NT2/D1 (cell line): ENCODE data around the gene SYNPO2.

ENCODE experiments used
- SUZ12 ChIP-seq: IDR thresholded peaks from 2 replicates; pipeline ENCODE4 v1.6.1; 2011; ENCODE audit not compliant: insufficient read length, insufficient read depth; ENCODE audit errors: extremely low read depth
- YY1 ChIP-seq: IDR thresholded peaks from 2 replicates; pipeline ENCODE4 v1.6.1; 2011; ENCODE audit not compliant: insufficient read length, insufficient read depth

DNA sequence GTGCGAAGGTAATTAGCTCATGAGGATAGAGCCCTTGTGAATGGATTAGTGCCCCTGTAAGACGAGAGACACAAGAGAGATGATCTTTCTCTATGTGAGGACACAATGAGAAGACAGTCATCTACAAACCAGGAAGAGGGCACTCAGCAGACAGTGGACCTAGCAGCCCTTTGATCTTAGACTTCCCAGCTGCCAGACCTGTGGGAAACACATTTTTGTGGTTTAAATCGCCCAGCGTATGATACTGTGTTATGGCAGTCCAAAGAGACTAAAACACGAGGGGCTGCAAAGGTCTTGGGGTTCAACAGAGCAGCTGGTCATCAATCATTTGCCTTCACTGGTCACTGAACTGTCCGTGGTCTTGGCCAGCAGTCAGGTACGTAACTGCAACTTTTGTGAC, 9.2 kb upstream of the SYNPO2 start:
- TF ChIP-seq YY1, result no peak
- TF ChIP-seq SUZ12, result no peak
